ENCODE measurements around the gene MYL12A. TPM values are rescaled to one million over a fixed set of nuclear protein-coding genes. Genes with fewer than 3 reads are reported as not detected.

The MYL12A gene
- total and polyA plus RNA-seq, 4 donors = 158 to 314 (median 179) TPM

GRCh38 chr18:3235846-3236245 is 11.8 kb upstream of the MYL12A start:
- Histone ChIP-seq H3K27ac (ENCODE audit: low read depth in 1 of 2, low read length in 2 of 2) (no peak overlapping the region), H3K4me3 (ENCODE audit: low read depth in 1 of 3, low read length in 3 of 3) (no peak overlapping the region), H3K4me1 (ENCODE audit: control insufficient read depth in 4 of 4, insufficient read depth in 4 of 4, low read length in 3 of 4) (peaks cover 7 to 28% (median 18%) of the 10 kb centered on the region in 4 donors), H3K9me3 (ENCODE audit: control insufficient read depth in 4 of 4, low read length in 3 of 4) (no peaks in the 10 kb centered on the region), H3K36me3 (ENCODE audit: control insufficient read depth in 4 of 4, insufficient read depth in 3 of 4, low read depth in 1 of 4, low read length in 3 of 4) (no peaks in the 10 kb centered on the region), H3K9ac (ENCODE audit: low read depth in 1 of 2, low read length in 2 of 2) (no peak overlapping the region), H3K27me3 (ENCODE audit: control insufficient read depth in 4 of 4, insufficient read depth in 4 of 4, low read length in 3 of 4) (no peaks in the 10 kb centered on the region)
- no peak for DNase-seq (ENCODE audit: low spot score)
- 97% methylated on average over 2 of the region's 2 CpGs for WGBS
- TF ChIP-seq TAF1 (conservative IDR thresholded peaks at IDR 0.05) (no peak), GABPA (IDR thresholded peaks at IDR 0.05 in 1 of 2, conservative IDR thresholded peaks at IDR 0.05 in 1 of 2) (no peak), HNF4A (conservative IDR thresholded peaks at IDR 0.05) (no peak), ATF3 (IDR thresholded peaks at IDR 0.05) (no peak), RAD21 (IDR thresholded peaks at IDR 0.05) (no peak), CTCF (IDR thresholded peaks at IDR 0.05; ENCODE audit: low read depth, low read length, missing input control) (no peak), ZBTB33 (IDR thresholded peaks at IDR 0.05) (no peak), HNF4G (IDR thresholded peaks at IDR 0.05) (no peak), FOXA2 (IDR thresholded peaks at IDR 0.05) (no peak), REST (IDR thresholded peaks at IDR 0.05) (no peak), EGR1 (IDR thresholded peaks at IDR 0.05; ENCODE audit: low read depth in 2 of 2) (no peak), JUND (IDR thresholded peaks at IDR 0.05) (no peak), YY1 (IDR thresholded peaks at IDR 0.05) (no peak), SP1 (IDR thresholded peaks at IDR 0.05) (no peak), NR2F2 (IDR thresholded peaks at IDR 0.05) (no peak)

- no peak overlapping the region for H3K9ac ChIP-seq (ENCODE audit: low read depth in 1 of 2, low read length in 2 of 2)
- TF ChIP-seq SP1 (IDR thresholded peaks at IDR 0.05) (no peak), YY1 (IDR thresholded peaks at IDR 0.05) (no peak), RXRA (IDR thresholded peaks at IDR 0.05) (no peak), ZBTB33 (IDR thresholded peaks at IDR 0.05) (no peak), JUND (IDR thresholded peaks at IDR 0.05) (no peak), GABPA (IDR thresholded peaks at IDR 0.05 in 1 of 2, conservative IDR thresholded peaks at IDR 0.05 in 1 of 2) (no peak), RAD21 (IDR thresholded peaks at IDR 0.05) (no peak), FOXA1 (IDR thresholded peaks at IDR 0.05) (no peak), HNF4A (conservative IDR thresholded peaks at IDR 0.05) (no peak), FOXA2 (IDR thresholded peaks at IDR 0.05) (no peak)
- no peak overlapping the region for H3K27ac ChIP-seq (ENCODE audit: low read depth in 1 of 2, low read length in 2 of 2)
- H3K4me3 ChIP-seq (ENCODE audit: low read depth in 1 of 3, low read length in 3 of 3) = no peak overlapping the region
- H3K27me3 ChIP-seq (ENCODE audit: control insufficient read depth in 4 of 4, insufficient read depth in 4 of 4, low read length in 3 of 4) = no peaks in the 10 kb centered on the region
- DNase-seq (ENCODE audit: low spot score) = no peak
- no peaks in the 10 kb centered on the region for H3K36me3 ChIP-seq (ENCODE audit: control insufficient read depth in 4 of 4, insufficient read depth in 3 of 4, low read depth in 1 of 4, low read length in 3 of 4)
- H3K9me3 ChIP-seq (ENCODE audit: control insufficient read depth in 4 of 4, low read length in 3 of 4) = no peaks in the 10 kb centered on the region
- 84% methylated on average over 4 of the region's 4 CpGs for WGBS
- H3K4me1 ChIP-seq (ENCODE audit: control insufficient read depth in 4 of 4, insufficient read depth in 4 of 4, low read length in 3 of 4) = peaks cover 7 to 22% (median 15%) of the 10 kb centered on the region in 4 donors
These were observed 11.1 kb upstream of the MYL12A start for GRCh38 chr18:3236470-3236869.

Data from liver (tissue), 9 donors.